PC-9 (cell line): ENCODE data around the gene ALOXE3. TPM values are rescaled to one million over a fixed set of nuclear protein-coding genes. Genes with fewer than 3 reads are reported as not detected.

Source experiments
- BruUV-seq: library from RNA; stranded (reverse); fragments of 400-500 nt; replicated peaks from 2 replicates; lab custom pipeline; 2021; lab: Mats Ljungman, UMichigan
- CTCF ChIA-PET: fragments of 300-600 bp; sonication (Branson Sonifier 250); formaldehyde crosslinking; loops from one replicate; lab custom pipeline; 2022; ENCODE audit warnings: antibody characterized with exemption; lab: Charles Lee
- POLR2A ChIA-PET: fragments of 300-600 bp; sonication (Branson Sonifier 250); formaldehyde crosslinking; loops from one replicate; lab custom pipeline; 2022; ENCODE audit warnings: antibody characterized with exemption; ENCODE audit not compliant: unreplicated experiment; lab: Charles Lee
- DNase-seq, 2 experiments: peaks; one replicate each; pipeline versions ENCODE4 v3.0.0 to v3.0.0-alpha.2; 2015 to 2022; ENCODE audit warnings: mixed read lengths in 1 of 2
- H2AFZ ChIP-seq: fragments of 200-600 bp; sonication (generic); 2 replicates; pipeline ENCODE4 v1.8.1; 2017; ENCODE audit warnings: antibody characterized with exemption
- H3F3A ChIP-seq: fragments of 200-600 bp; sonication (generic); 2 replicates; pipeline ENCODE4 v1.8.1; 2017; ENCODE audit warnings: antibody characterized with exemption, mild to moderate bottlenecking, low read depth; ENCODE audit not compliant: insufficient read depth
- H3K27ac ChIP-seq: fragments of 200-600 bp; sonication (generic); 2 replicates; pipeline ENCODE4 v1.6.1; 2016; ENCODE audit warnings: mixed run types
- H3K27me3 ChIP-seq: fragments of 200-600 bp; sonication (generic); 2 replicates; pipeline ENCODE4 v1.6.1; 2016; ENCODE audit warnings: low read depth, mixed run types; ENCODE audit not compliant: insufficient read depth
- H3K36me3 ChIP-seq: fragments of 200-600 bp; sonication (generic); 2 replicates; pipeline ENCODE4 v1.6.1; 2016; ENCODE audit warnings: low read depth, mixed run types
- H3K4me1 ChIP-seq: fragments of 200-600 bp; sonication (generic); replicated peaks from 2 replicates; pipeline ENCODE4 v1.6.1; 2016; ENCODE audit warnings: mixed run types; ENCODE audit not compliant: insufficient read depth
- H3K4me2 ChIP-seq: fragments of 200-600 bp; sonication (generic); 2 replicates; pipeline ENCODE4 v1.6.1; 2017; ENCODE audit warnings: mixed run types
- H3K4me3 ChIP-seq: fragments of 200-600 bp; sonication (generic); 2 replicates; pipeline ENCODE4 v1.6.1; 2016; ENCODE audit warnings: mixed run types
- H3K79me2 ChIP-seq: fragments of 200-600 bp; sonication (generic); 2 replicates; pipeline ENCODE4 v1.6.1; 2017; ENCODE audit warnings: low read depth, mixed run types
- H3K9me2 ChIP-seq: fragments of 200-600 bp; sonication (generic); 2 replicates; pipeline ENCODE4 v1.8.1; 2017; ENCODE audit warnings: mild to moderate bottlenecking; ENCODE audit not compliant: insufficient read depth
- H3K9me3 ChIP-seq: fragments of 200-600 bp; sonication (generic); 2 replicates; pipeline ENCODE4 v1.8.1; 2016; ENCODE audit warnings: low read depth; ENCODE audit not compliant: insufficient read depth
- H4K20me1 ChIP-seq: fragments of 200-600 bp; sonication (generic); 2 replicates; pipeline ENCODE4 v1.8.1; 2017; ENCODE audit not compliant: insufficient read depth
- EZH2 ChIP-seq: fragments of 200-600 bp; sonication (generic); IDR thresholded peaks from 2 replicates; pipeline ENCODE4 v1.8.0; 2017; ENCODE audit warnings: antibody characterized with exemption, low read depth
- intact Hi-C: fragments of 100-400 bp; cut with micrococcal nuclease; formaldehyde crosslinking; loops from one replicate; pipeline ENCODE4 v1.10.0; 2022; ENCODE audit not compliant: unreplicated experiment
- total RNA-seq: library from RNA; stranded (reverse); gene quantifications from 2 replicates; pipeline ENCODE4 v1.2.3, GENCODE V29; 2021
- TF ChIP-seq, protein P1 (sequence below): fragments of 200-600 bp; sonication (generic); conservative IDR thresholded peaks from 2 replicates; pipeline ENCODE4 v1.6.1; 2017; ENCODE audit warnings: mixed run types, antibody characterized with exemption, mild to moderate bottlenecking, moderate library complexity

ALOXE3 gene
- total RNA-seq, 1 experiment from 2014 or later = 1.4 TPM

DNA sequence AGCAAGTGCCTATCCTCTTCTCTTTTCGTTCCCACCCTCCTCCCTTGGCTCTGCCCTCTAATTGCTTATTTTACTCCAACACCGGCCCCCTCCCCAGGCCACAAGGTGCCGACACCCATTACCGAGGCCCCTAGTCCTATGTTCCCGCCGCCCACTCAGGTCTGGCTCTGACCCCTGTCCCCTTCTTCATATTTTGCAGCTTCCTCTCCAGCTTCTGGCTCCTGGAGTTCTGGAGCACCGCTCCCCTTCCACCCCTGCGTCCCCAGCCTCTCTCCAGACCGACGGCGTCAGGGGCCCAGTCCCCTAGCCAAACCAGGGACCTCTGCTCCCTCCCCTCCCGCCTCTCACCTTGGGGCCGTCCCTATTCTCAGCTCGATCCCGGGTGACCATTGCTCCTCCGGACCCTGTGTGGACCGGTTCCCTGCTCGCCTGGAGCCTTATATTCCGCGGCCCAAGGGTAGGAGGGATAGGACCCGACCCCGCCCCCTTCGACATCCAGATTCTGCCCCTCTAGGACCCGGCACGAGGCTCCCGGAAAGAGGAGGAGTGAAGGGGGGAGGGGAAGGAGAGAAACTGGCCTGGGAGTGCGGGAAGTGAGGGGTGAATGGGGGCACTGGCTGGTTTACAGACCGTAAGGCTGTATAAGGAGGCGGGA, 5.5 kb upstream of the ALOXE3 start, which contains the start of gene HES7:
HES7 (minus strand) TSS at position 412 of the 655 bp plus-strand sequence; CDS start at position 390, 22 bp downstream.
- no peaks in the 10 kb centered on the region for H3K9me3 ChIP-seq
- no peaks in the 10 kb centered on the region for H3K79me2 ChIP-seq
- peak within 1 kb of the TSS; percentile 81 for H3K4me3 ChIP-seq
- peak in 1 of 2 experiments; percentile 53 for DNase-seq
- no peaks in the 10 kb centered on the region for H3K36me3 ChIP-seq
- ChIA-PET POLR2A (no interaction called here), CTCF (interaction anchor here (0.5 to 0.6 kb wide), 3 partner anchors 66 to 211 kb away, joined by 3 read pairs; partner anchors contain the start of gene BORCS6)
- TF ChIP-seq EZH2 = no peak
- TF ChIP-seq, protein P1, sequence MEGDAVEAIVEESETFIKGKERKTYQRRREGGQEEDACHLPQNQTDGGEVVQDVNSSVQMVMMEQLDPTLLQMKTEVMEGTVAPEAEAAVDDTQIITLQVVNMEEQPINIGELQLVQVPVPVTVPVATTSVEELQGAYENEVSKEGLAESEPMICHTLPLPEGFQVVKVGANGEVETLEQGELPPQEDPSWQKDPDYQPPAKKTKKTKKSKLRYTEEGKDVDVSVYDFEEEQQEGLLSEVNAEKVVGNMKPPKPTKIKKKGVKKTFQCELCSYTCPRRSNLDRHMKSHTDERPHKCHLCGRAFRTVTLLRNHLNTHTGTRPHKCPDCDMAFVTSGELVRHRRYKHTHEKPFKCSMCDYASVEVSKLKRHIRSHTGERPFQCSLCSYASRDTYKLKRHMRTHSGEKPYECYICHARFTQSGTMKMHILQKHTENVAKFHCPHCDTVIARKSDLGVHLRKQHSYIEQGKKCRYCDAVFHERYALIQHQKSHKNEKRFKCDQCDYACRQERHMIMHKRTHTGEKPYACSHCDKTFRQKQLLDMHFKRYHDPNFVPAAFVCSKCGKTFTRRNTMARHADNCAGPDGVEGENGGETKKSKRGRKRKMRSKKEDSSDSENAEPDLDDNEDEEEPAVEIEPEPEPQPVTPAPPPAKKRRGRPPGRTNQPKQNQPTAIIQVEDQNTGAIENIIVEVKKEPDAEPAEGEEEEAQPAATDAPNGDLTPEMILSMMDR = no peak
- H3K27ac ChIP-seq = no peak within 1 kb of the TSS
- no peaks in the 10 kb centered on the region for H3K9me2 ChIP-seq
- H3K4me2 ChIP-seq = peak within 1 kb of the TSS; percentile 95
- peaks cover 30% of the 10 kb centered on the region for H3F3A ChIP-seq
- H3K27me3 ChIP-seq = no peaks in the 10 kb centered on the region
- peaks cover 16% of the 10 kb centered on the region; the same call in 1 of the 2 replicates for H3K4me1 ChIP-seq
- intact Hi-C loops = no loop called here
- no TSS peak for BruUV-seq
- H2AFZ ChIP-seq = peak within 1 kb of the TSS; percentile 86
- H4K20me1 ChIP-seq = peaks cover 5% of the 10 kb centered on the region; the same call in 1 of the 2 replicates

DNA sequence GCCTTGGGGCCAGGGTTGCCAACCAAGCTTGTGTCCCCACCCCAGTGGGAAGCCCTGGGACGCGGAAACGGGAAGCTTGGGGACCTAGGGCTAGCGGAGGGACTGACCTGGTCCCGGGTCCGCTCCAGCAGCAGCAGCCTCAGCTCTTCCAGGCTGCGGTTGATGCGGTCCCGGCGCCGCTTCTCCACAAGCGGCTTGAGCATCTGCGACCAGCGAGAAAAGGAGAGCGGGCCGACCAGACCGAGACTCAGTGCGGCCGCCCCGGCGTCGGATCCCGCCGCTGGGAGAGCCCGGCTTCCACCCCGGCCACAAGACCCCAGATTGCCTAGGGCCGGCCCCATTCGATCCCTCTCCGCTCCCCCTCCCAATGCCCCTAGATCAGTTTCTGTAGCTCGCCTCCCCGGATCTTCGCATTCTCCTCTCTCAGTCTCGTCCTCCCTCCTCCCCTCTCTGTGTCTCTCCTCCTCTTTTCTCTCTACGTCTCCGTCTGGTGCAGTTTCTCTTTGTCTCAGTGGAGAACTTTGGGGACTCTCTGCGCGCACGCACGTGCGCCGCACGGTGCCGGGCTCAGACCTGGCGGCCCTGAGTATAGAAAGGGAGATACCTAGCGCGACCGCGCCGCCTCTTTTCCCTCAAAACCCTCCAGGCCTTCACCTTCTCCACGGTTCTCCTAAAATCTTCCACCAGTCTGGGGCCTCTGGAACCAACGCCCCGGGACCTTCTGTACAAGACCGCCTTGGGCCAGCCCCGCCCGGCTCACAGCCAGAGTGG, 4.8 kb upstream of the ALOXE3 start:
- H3K4me2 ChIP-seq = peak overlapping the region; percentile 95
- no peaks in the 10 kb centered on the region for H3K27me3 ChIP-seq
- ChIA-PET POLR2A (no interaction called here), CTCF (interaction anchor here (0.5 to 0.6 kb wide), 2 partner anchors 155 to 210 kb away, joined by 3 read pairs; no protein-coding TSS in a partner anchor)
- peaks cover 5% of the 10 kb centered on the region; the same call in 1 of the 2 replicates for H4K20me1 ChIP-seq
- peaks cover 35% of the 10 kb centered on the region for H3F3A ChIP-seq
- no peaks in the 10 kb centered on the region for H3K36me3 ChIP-seq
- intact Hi-C loops = loop anchor here (1.0 kb wide), 1 partner anchor 35 kb away; no protein-coding TSS in a partner anchor
- no TSS peak for BruUV-seq
- TF ChIP-seq EZH2 = no peak
- TF ChIP-seq, protein P1 = no peak
- no peaks in the 10 kb centered on the region for H3K9me3 ChIP-seq
- DNase-seq = peak in 1 of 2 experiments; percentile 22
- peak overlapping the region; percentile 86 for H2AFZ ChIP-seq
- H3K79me2 ChIP-seq = no peaks in the 10 kb centered on the region
- no peak overlapping the region for H3K27ac ChIP-seq
- no peaks in the 10 kb centered on the region for H3K9me2 ChIP-seq
- peaks cover 16% of the 10 kb centered on the region; the same call in 1 of the 2 replicates for H3K4me1 ChIP-seq
- H3K4me3 ChIP-seq = peak overlapping the region; percentile 81

DNA sequence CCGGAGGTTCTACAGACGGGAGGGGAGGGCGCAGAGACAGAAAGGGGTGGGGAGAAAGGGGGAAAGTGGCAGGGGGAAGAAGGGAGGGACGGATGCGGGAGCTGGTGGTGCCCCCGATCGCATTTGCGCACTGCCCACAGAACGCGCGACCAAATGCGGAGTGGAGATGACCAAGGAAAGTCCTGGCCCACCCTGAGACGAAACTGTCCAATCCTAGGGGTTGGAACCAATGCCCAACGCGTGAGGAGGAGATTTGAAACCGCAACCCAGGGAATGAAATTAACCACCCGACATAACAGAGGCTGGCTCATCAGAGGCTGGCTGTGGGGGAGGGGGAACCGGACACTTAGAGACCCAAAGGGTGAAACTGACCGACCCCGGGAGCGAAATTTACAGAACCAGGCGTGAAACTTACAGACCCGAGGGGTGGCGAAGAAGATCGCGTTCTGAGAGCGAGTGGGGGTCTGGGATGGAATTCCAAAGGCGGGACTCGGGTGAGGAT, 4.2 kb upstream of the ALOXE3 start:
- intact Hi-C loops = loop anchor here (1.0 kb wide), 1 partner anchor 36 kb away; no protein-coding TSS in a partner anchor
- CTCF ChIA-PET = interaction anchor here (0.6 to 0.7 kb wide), 2 partner anchors 49 to 287 kb away, joined by 3 read pairs; no protein-coding TSS in a partner anchor

More for the DNA sequence above, 4.2 kb upstream of the ALOXE3 start:
- DNase-seq = no peak
- Histone ChIP-seq H2AFZ (peak overlapping the region; percentile 86), H3K79me2 (no peaks in the 10 kb centered on the region), H3K4me2 (peak overlapping the region; percentile 95), H3K4me3 (peak overlapping the region; percentile 81), H3K27ac (no peak overlapping the region), H4K20me1 (peaks cover 5% of the 10 kb centered on the region; the same call in 1 of the 2 replicates), H3K36me3 (no peaks in the 10 kb centered on the region), H3K9me2 (no peaks in the 10 kb centered on the region), H3K4me1 (peaks cover 19% of the 10 kb centered on the region), H3K27me3 (no peaks in the 10 kb centered on the region), H3K9me3 (no peaks in the 10 kb centered on the region), H3F3A (peaks cover 39% of the 10 kb centered on the region)
- POLR2A ChIA-PET = interaction anchor here (0.7 to 0.9 kb wide), 2 partner anchors 29 to 51 kb away, joined by 4 to 11 read pairs; no protein-coding TSS in a partner anchor
- no TSS peak for BruUV-seq
- no peak for TF ChIP-seq EZH2
- TF ChIP-seq, protein P1 = no peak
